Activated naive CD4-positive, alpha-beta T cell treated with Interleukin-2 at 50 U/mL for 16 hours (primary cell): ENCODE data around the gene GPRC5B.

ENCODE experiments used
- DNase-seq: peaks from one replicate; pipeline ENCODE4 v3.0.0-alpha.2; 2020

Gene GPRC5B

DNA sequence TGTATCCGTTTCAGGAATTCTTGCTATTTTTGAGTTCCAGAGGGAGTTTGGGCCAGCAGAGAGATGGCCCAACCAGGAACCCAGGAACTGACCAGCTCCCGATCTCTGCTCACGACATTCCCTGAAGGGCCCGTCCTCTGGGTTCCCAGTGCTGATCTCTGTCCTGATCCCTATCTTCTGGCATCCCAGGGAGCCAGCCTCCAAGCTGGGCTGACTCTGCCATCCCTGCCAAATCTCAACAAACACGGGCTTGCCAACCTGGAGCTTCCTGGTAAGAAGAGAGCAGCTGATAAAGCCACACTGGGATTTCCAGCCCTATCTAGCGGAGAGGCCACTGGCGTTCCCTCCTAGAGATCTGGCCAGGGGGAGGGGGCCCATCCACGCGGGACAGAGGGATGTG, 16.2 kb downstream of the GPRC5B start:
- DNase-seq, result no peak

DNA sequence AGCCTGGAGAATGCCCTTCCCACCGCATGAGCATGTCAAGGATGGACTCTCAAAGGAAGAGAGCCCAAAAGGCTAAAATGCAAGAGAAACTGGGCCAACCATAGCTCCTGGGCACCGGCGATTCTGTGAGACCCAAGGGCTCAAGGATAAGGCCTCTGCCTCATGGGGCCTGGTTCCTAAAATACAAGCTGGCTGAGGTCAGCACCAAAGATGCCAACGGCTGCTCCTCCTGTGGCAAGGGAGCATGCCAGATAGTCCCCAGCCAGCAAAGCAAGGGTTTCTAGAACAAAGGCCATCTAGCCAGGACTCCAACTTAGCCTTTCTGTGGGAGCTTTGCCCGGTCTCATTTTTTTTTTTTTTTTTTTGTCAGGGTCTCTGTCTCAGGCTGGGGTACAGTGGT, 20.1 kb downstream of the GPRC5B start:
- DNase-seq, result no peak

DNA sequence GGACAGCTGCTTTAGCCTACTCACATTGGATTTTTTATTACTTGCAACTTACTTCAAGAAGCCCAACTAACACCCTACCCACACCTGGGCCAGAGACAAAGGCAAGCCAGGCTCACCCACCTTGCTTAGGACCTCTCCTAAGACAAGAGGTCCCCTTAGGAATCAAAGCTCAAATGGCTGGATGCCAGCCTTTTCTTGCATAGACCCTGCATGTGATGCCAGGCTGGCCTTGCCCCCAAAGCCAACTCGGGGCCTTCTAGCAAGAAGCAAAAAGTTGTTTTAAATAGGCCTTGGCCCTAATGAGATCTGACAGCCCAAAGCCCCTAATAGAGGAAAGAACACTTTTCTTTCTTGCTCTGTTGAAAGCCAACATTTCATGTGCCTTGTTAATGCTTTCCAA, 20.7 kb downstream of the GPRC5B start:
- no peak for DNase-seq

DNA sequence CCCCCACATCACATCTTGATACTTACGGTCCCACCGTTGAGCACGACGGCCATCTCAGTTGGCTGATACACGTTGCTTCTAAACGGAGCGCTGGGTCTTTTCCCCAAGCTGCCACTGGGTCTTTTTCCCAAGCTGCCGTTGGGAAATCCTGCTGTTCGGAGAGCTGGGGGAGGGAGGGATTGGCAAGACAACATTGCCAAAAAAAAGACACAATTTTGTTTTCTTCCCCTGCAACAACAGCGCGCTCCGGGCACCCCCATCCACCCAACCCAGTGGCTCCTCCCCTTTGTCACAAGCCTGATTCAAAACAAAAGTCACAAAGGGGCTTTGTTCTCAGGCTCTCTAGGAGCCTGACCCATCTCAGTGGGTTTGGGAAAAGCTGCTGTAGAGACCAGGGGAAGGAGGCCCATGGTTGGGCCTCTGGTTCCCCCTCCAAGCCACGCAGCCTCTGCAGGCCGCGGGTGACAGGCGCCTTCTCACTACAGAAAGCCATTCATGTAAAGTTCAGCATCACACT, 22.8 kb downstream of the GPRC5B start:
- no peak for DNase-seq

DNA sequence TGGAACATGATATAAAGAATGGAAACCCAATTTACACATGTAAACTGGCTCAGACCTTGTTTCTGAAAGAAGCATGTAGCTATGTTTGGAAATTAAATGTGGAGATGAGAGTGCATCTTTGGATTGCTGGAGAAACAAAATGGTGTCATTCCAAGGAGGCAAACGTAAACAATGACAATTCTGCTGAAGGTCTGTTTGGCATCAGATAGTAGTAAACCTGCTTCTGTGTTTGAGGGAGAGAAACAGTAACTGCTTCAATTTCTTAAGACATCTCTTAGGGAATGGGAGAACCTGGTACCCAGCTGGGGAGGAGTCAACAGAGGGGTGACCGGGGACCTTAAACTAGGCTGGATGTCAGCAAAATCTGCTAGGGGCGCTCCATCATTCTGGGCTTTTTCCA, 23.5 kb downstream of the GPRC5B start:
- no peak for DNase-seq

DNA sequence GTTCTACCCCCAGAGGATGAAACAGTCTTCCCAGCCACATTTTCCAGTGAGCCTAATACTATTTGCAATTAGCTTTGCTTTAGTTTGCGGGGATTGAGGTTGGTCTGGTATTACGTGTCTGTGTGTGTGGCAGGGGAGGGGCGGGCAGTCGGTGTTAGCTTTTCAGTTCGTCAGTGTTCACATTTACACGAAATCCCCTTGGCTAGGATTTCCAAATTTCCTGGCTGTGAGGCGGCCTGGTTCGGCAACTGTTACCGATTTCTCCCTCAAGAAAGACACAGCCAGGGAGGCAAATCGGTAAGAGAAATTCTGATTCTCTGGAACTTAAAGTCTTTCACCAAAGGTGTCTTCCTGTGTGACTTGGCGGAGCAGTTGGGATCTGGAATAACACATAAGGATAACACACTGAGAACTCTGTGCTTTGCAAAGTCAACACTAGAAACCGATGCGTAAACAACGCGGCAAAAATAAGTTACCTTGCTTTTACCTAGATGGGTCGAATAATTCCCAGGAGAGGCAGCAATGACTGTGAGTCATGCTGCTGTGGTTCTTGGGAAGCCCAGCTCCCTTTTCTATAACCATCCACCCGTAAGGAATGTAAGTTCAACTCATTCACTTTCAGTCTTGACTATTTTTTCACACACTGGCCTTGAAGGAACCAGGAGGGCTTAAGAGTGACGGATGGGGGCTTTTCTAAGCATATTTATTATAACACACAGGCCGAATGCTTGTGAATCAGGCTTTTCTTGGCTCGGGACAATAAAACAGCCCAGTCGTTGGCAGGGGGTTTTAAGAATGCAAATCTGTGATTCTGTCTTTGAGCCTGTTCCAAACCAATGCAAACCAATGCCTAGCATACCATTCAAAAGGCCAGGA, 24.2 kb downstream of the GPRC5B start:
- no peak for DNase-seq

DNA sequence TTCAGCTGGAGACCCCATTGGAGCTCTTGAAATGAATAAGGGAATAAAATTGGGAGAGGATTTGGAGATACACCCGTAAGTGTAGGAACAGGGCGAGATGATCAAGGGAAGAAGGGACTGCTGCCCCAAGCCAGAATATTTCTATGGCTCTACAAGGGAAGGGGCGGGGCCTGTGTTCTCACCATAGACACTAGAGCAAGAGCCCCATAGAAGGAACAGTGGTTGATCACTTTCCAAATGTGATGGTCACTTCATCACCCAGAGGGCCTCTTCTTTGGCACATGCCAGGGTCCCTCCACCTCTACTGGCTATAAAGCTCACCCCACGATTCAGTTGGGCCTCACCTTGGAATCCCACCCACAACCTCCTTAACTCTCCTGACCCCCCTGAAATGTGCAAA, 25.0 kb downstream of the GPRC5B start:
- no peak for DNase-seq

DNA sequence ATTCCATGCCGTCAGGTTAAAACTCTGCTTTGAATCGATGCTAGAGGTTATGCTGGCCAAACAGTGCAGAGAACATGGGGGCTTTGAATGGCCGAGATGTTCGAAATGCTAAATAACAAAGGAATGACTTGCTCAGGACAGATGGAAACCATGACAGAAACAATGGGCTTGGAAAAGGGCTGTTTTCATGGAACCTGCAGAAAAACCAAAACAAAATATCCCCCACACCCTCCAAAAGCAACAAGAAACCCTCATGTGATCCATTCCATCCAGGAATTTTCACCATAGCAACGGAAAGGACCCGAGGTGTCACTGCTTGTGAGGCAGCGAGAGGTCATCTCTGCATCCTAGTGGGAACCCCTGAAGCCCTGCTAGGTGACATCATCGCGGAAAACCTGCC, 25.5 kb downstream of the GPRC5B start:
- DNase-seq, result no peak

DNA sequence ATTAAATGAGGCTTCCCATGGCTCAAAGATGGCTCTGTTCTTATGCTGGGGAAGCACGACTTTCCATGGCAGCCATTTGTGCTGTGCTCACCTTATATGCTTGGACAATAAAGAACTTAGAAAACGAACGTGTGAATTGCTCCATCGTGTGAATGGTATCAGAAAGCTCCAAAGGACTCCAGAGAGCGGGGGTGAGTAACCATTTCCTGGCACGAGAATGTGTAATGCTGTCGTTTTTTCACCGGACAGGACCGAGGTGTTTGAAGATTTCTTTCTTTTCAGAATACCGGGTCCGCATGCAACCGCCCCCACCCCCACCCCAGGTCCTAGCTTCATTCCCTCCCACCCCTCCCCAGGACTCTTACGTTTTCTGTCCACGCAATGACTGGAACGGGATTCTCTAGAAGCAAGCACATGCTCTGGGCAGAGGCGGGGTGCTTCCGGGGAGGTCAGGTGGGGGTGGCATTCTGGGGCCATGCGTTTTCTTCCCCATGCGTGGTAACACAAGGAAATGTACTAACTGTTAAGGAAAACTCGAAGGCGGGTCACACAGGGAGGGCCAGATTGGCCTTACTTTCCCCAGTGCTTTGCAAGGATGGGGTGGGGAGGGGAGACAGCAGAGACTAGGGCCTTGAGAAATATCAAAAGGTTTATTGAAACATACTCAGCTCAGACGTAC, 26.2 kb downstream of the GPRC5B start:
- DNase-seq, result no peak

DNA sequence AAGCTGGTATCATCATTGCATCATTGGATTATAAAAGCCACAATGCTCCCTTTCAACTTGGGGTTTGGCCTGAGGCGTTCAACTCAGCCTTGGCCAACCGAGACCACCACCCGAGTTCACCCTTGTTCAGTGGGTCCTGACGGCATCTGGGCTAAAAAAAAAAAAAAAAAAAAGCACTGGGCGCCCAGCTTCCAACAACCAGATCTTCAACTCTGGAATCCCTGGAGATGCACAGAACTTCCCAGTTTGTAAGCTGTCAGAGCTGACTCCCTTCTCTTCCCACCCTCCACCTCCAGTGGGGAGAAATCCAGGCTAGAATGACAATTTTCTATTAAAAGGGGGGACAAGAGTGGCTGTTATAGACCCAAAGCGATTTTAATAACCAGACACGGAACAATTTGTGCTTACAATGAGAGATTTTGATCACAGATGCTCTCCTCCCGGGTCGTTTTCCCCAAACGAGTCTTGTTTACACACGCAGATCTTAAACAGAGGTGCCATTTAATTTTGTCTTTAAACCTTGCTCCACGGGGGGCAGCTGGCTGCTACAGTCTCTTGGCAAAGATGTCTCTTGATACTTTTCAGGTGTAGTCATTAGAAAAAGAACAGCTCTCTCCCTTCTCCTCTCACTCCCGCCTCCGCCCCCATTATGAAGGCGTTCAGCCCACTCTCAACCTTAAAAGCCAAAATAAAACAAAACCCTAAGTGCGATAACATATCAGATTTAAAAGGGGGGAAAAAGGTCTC, 26.9 kb downstream of the GPRC5B start:
- no peak for DNase-seq

DNA sequence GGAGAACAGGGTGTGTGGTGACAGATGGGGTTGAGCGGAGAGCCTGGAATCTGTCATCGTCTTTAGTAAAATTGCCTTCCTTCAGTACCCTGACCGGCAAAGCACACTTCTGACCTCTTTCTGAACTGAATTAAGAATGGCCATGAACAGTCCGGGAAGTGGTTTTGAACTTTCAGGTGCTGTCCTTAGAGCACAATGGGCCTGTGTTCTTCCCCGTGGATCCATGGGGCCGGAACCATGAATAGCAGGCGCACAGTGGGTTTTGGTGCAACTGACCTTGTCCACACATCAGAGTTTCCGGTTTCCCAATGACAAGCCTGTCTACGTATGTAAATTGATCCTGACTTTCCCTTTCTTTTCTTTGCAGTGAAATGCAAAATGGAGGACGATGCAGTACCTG, 28.5 kb downstream of the GPRC5B start:
- DNase-seq, result no peak

DNA sequence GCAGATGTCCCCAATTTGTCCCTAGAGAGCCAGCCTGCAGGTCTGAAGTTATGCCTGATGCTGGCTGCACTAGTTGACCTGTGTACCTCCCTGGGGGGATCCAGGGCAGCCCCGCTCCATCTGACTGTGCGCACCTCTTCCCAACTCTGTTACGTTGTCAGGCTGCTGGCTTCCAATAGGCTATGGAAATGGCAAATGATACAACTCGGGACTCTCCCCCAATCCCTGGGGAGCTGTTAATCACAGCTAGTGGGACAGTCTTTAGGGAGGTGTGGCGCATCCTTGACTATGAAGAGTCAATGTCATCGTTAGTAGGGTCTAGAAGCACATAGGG, 30.1 kb downstream of the GPRC5B start:
- DNase-seq, result no peak

DNA sequence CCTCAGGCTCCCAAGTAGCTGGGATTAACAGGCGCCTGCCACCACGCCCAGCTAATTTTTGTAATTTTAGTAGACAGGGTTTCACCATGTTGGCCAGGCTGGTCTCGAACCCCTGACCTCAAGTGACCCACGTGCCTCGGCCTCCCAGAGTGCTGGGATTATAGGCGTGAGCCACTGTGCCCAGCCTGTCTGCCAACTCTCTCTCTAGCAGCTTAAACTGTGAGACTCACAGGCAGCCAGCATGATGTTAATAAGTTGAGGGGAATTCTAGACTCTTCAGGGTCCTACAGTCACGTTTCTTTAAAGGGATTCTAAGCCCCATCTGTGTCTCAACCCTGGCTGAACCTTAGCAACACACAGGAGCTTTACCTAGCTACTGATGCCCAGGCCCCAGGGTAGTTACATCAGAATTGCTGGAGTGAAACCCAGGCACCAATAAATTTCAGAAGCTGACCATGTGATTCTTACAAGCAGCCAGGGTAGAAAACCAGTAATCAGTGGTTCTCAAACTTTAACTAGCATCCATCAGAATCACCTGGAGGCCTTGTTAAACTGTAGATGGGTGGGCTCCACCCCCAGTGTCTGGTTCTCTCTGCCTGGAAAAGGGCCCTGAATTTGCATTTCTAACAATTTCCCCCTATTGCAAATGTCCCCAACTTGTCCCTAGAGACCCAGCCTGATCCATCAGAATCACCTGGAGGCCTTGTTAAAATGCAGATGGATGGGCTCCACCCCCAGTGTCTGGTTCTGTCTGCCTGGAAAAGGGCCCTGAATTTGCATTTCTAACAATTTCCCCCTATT, 30.7 kb downstream of the GPRC5B start:
- DNase-seq, result no peak

DNA sequence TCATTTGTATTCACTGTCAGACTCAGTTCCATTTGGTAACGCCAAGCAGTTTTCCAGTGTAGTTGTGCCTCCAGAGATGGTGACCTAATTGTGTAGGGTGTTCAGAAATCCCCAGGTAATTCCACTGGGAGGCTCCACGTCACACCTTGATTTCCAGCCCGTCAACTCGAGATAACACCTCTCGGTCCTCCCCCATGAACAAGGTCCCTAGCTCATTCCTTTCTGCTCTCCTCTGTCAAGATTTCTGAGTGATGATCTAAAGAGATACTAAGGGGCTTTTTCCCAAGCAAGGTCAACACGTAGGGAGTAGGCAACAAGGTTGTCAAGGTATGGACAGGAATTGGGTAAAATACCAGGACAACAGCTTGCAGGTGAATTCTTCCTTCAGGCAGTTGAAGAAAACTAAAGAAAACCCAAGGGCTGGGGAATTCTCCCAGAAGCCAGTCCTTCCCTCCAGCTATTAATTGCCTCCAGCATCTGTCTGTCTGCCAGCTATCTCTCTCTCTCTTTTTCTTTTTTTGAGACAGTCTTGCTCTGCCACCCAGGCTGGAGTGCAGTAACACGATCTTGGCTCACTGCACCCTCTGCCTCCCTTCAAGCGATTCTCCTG, 31.4 kb downstream of the GPRC5B start:
- no peak for DNase-seq

DNA sequence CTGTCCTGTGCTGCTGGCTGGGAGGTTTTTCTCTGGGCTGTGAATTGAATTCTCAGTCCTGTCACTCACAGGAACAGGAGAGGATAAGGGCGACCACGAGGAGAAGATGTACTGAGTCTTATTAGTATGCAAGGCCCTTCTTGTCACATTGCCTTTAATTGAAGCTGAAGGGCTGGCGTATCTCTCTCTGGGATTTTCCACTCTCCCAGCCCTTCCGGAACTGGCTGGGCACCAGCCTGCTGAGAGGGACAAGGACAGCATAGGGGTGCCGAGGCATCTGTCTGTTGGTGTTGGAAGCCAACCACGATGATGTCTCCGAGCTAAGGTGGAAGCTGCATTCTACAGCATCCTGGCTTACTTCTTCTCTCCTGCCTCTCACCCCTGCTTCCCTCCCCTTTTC, 33.2 kb downstream of the GPRC5B start:
- DNase-seq, result no peak

DNA sequence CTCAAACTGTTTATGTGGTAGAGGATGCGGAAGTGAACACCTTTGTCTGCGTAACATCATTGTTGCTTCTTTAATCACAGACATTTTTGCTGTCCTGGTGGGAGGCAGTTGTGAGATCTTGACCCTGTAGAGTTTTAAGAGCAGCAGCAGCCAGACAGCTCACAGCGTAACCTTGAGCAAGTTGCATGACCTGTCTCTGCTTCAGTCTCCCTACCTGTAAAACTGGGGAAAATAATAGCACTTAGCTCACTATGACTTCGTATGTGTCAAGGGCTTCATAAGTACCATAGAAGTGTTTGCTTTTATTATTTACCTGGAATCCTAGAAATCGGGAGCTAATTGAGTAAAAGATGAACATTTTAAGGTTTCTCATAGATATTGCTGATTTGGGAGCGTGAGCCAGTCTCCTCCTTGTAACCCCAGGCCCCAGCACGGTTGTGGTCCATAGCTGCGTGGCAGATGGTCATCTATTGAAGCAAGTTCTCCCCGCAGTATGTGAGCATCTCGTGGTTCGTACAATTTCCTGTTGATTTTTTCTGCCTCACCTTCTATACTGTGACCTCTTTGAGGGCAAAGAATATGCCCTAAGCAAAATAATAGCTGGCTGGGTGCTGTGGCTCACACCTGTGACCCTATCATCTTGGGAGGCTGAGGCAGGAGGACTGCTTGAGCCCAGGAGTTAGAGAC, 34.4 kb downstream of the GPRC5B start:
- DNase-seq, result no peak

DNA sequence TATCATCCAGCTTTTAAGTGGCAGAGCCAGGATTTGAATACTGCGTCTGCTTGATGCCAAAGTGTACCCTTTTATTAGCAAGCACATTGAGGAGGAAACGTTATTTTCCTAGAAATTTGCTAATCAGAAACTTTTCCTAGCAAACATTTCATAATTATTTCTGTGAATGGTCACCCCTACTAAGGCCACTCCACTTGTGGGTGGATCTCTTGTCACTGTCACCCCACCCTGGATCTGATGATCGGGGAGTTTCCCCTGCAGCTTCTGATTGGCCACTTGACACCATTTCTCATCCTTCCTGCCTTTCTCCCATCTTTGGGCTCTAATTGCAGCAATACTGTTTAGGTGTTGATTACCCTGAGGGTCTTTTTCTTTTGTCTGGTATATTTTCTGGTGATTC, 35.9 kb downstream of the GPRC5B start:
- no peak for DNase-seq

DNA sequence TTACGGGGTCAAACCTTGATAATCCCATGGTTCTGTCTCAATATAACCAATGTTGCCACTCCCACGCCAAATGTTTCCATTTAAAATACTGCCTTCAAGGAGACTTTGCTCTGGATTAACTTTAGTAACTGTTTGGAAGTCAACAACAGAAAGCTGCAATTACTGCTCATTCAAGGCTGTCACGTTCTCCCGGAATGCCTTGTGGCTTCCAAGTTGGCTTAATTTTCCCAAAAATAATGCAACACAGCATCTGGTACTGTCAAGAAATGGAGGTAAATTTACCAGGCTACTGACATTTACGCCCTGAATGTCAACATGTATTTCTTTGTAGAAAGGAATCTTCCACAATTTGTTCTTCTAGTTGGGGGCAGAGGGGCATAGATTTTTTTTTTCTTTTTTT, 38.2 kb downstream of the GPRC5B start:
- no peak for DNase-seq

DNA sequence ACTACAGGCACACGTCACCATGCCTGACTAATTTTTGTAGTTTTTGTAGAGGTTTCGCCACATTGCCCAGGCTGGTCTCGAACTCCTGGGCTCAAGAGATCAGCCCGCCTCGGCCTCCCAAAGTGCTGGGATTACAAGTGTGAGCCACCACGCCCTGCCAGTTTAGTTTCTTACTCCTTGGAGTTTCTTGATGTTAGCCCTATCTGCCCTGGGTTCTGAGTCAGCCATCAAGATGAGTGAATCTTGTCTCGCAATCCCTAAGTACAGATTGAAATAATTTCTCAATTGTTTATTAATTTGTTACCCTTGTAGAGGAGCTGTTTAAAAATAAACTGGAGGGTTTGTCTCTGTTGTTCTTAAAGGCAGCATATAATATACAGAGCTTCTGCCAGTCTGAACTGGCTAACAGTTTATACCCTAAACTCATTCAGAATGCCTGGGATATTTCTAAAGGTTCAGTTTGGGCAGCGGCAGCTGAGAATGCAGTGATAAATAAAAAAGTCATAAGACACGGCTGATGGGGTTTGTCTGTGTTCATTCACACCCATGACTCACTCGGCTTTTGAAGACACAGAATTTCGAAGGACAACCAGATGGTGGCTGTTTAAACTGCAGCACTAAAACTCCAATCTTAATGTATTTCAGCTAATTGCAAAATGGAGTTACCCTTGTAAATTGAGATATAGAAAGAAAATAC, 39.6 kb downstream of the GPRC5B start:
- DNase-seq, result no peak

DNA sequence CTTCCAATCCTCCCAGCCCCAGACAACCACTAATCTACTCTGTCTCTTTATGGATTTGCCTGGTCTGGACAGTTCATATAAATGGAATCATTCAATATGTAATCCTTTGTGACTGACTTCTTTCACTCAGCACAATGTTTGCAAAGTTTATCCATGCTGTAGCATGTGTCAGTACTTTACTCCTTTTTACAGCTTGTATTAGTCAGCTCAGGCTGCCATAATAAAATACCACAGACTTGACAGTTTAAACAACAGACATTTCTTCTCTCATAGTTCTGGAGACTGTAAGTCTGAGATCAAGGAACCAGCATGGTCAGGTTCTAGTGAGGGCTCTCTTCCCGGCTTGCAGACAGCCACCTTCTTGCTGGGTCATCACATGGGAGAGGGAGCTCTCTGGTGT, 41.3 kb downstream of the GPRC5B start:
- no peak for DNase-seq
